PC-3 (cell line): ENCODE measurements around the gene CDH4. TPM values are rescaled to one million over a fixed set of nuclear protein-coding genes. Genes with fewer than 3 reads are reported as not detected.

Experiments used
- ATAC-seq: fragments of 200-7000 bp; cut with Tn5 transposase; 2 replicates; pipeline ENCODE4 v1.9.1; 2020; ENCODE audit warnings: mild to moderate bottlenecking, moderate library complexity
- BruUV-seq: library from RNA; stranded (reverse); fragments of 400-500 nt; replicated peaks from 2 replicates; lab custom pipeline; 2021; lab: Mats Ljungman, UMichigan
- CTCF ChIA-PET: fragments of 300-600 bp; sonication (Branson Sonifier 250); formaldehyde crosslinking; loops from one replicate; lab custom pipeline; 2022; ENCODE audit warnings: antibody characterized with exemption; lab: Charles Lee
- POLR2A ChIA-PET: fragments of 300-600 bp; sonication (Branson Sonifier 250); formaldehyde crosslinking; loops from one replicate; lab custom pipeline; 2022; ENCODE audit warnings: antibody characterized with exemption; ENCODE audit not compliant: unreplicated experiment; lab: Charles Lee
- DNase-seq: peaks from one replicate; pipeline ENCODE4 v3.0.0-alpha.2; 2015
- H2AFZ ChIP-seq: fragments of 300-600 bp; sonication (generic); 2 replicates; pipeline ENCODE4 v1.6.0; 2016; ENCODE audit warnings: antibody characterized with exemption, low read length
- H3F3A ChIP-seq: fragments of 300-600 bp; sonication (generic); one replicate; pipeline ENCODE4 v1.6.0; 2017; ENCODE audit warnings: antibody characterized with exemption, low read length, control low read depth, mild to moderate bottlenecking; ENCODE audit not compliant: unreplicated experiment
- H3K27ac ChIP-seq: fragments of 300-600 bp; sonication (generic); 2 replicates; pipeline ENCODE4 v1.5.1; 2016; ENCODE audit warnings: mild to moderate bottlenecking, low read length
- H3K27me3 ChIP-seq: fragments of 300-600 bp; sonication (generic); 2 replicates; pipeline ENCODE4 v1.6.1; 2016; ENCODE audit warnings: low read length, mixed read lengths
- H3K36me3 ChIP-seq: fragments of 300-600 bp; sonication (generic); 2 replicates; pipeline ENCODE4 v1.6.1; 2016; ENCODE audit warnings: low read depth, mixed run types, low read length, mixed read lengths
- H3K4me1 ChIP-seq: fragments of 300-600 bp; sonication (generic); 2 replicates; pipeline ENCODE4 v1.5.1; 2016; ENCODE audit warnings: low read length; ENCODE audit not compliant: insufficient read depth
- H3K4me2 ChIP-seq: fragments of 300-600 bp; sonication (generic); 2 replicates; pipeline ENCODE4 v1.6.0; 2016; ENCODE audit warnings: low read length
- H3K4me3 ChIP-seq: fragments of 300-600 bp; sonication (generic); 2 replicates; pipeline ENCODE4 v1.5.1; 2016; ENCODE audit warnings: mild to moderate bottlenecking, low read length, mixed read lengths
- H3K79me2 ChIP-seq: fragments of 300-600 bp; sonication (generic); 2 replicates; pipeline ENCODE4 v1.6.1; 2017; ENCODE audit warnings: low read length, mixed read lengths
- H3K9ac ChIP-seq: fragments of 300-600 bp; sonication (generic); 2 replicates; pipeline ENCODE4 v1.6.0; 2016; ENCODE audit warnings: mild to moderate bottlenecking, low read length
- H3K9me2 ChIP-seq: fragments of 300-600 bp; sonication (generic); replicated peaks from 2 replicates; pipeline ENCODE4 v1.6.1; 2016; ENCODE audit warnings: mixed run types, low read length, mixed read lengths
- H3K9me3 ChIP-seq: fragments of 300-600 bp; sonication (generic); 2 replicates; pipeline ENCODE4 v1.6.1; 2016; ENCODE audit warnings: low read length, mixed read lengths
- H4K20me1 ChIP-seq: fragments of 300-600 bp; sonication (generic); 2 replicates; pipeline ENCODE4 v1.6.1; 2016; ENCODE audit warnings: low read length, mixed read lengths
- CTCF ChIP-seq: fragments of 300-600 bp; sonication (generic); conservative IDR thresholded peaks from 2 replicates; pipeline ENCODE4 v1.5.1; 2017; ENCODE audit warnings: antibody characterized with exemption, low read depth, mild to moderate bottlenecking, low read length
- EZH2 ChIP-seq: fragments of 300-600 bp; sonication (generic); IDR thresholded peaks from one replicate; pipeline ENCODE4 v1.6.1; 2017; ENCODE audit warnings: antibody characterized with exemption, mild to moderate bottlenecking, low read length; ENCODE audit not compliant: unreplicated experiment
- EZH2phosphoT487 ChIP-seq: fragments of 300-600 bp; sonication (generic); IDR thresholded peaks from 2 replicates; pipeline ENCODE4 v1.6.1; 2018; ENCODE audit warnings: mild to moderate bottlenecking, antibody characterized with exemption, low read length, borderline replicate concordance
- intact Hi-C: fragments of 100-400 bp; cut with micrococcal nuclease; formaldehyde crosslinking; loops from 2 replicates; pipeline ENCODE4 v1.9.0; 2023
- total RNA-seq: library from RNA; depleted of rRNA; stranded (reverse); fragments of >200 nt; gene quantifications from 2 replicates; pipeline ENCODE4 v1.2.3, GENCODE V29; 2014

CDH4 gene
- total RNA-seq, 1 experiment from 2014 or later: not detected

- Histone ChIP-seq H3K4me3 (no peak overlapping the region), H3K36me3 (no peaks in the 10 kb centered on the region), H4K20me1 (no peaks in the 10 kb centered on the region), H3K9me2 (no peaks in the 10 kb centered on the region), H3K9me3 (no peaks in the 10 kb centered on the region), H3K27ac (no peak overlapping the region), H2AFZ (no peak overlapping the region), H3K79me2 (no peaks in the 10 kb centered on the region), H3F3A (no peaks in the 10 kb centered on the region), H3K27me3 (no peaks in the 10 kb centered on the region), H3K4me1 (no peaks in the 10 kb centered on the region), H3K9ac (no peak overlapping the region), H3K4me2 (no peak overlapping the region)
- TF ChIP-seq CTCF: no peak
- no peak for TF ChIP-seq EZH2phosphoT487
- TF ChIP-seq EZH2: no peak
- BruUV-seq: no TSS peak
- CTCF ChIA-PET: no interaction called here
- no peak for DNase-seq
- intact Hi-C loops: no loop called here
- POLR2A ChIA-PET: no interaction called here
- ATAC-seq: no peak
Measured at GRCh38 chr20:61333484-61334108, 81.5 kb downstream of the CDH4 start.

GRCh38 chr20:61340157-61340556 lies 88.1 kb downstream of the CDH4 start:
- Histone ChIP-seq H3K4me1 (no peaks in the 10 kb centered on the region), H3K9me3 (no peaks in the 10 kb centered on the region; the same call in 1 of the 2 replicates), H3K9ac (no peak overlapping the region), H3K4me3 (no peak overlapping the region), H3K9me2 (no peaks in the 10 kb centered on the region), H2AFZ (no peak overlapping the region), H3K27me3 (peaks cover 10% of the 10 kb centered on the region), H3K79me2 (no peaks in the 10 kb centered on the region), H3K27ac (no peak overlapping the region), H4K20me1 (no peaks in the 10 kb centered on the region), H3F3A (no peaks in the 10 kb centered on the region), H3K36me3 (no peaks in the 10 kb centered on the region), H3K4me2 (no peak overlapping the region)
- BruUV-seq: no TSS peak
- CTCF ChIA-PET: no interaction called here
- TF ChIP-seq EZH2phosphoT487: no peak
- TF ChIP-seq EZH2: no peak
- TF ChIP-seq CTCF: no peak
- intact Hi-C loops: no loop called here
- DNase-seq (no peak), ATAC-seq (no peak)
- POLR2A ChIA-PET: no interaction called here

GRCh38 chr20:61341605-61342004 lies 89.5 kb downstream of the CDH4 start:
- H3K4me3 ChIP-seq: no peak overlapping the region
- no peak overlapping the region for H3K4me2 ChIP-seq
- no peak overlapping the region for H2AFZ ChIP-seq
- ChIA-PET POLR2A (no interaction called here), CTCF (no interaction called here)
- H3K36me3 ChIP-seq: no peaks in the 10 kb centered on the region
- no peaks in the 10 kb centered on the region; the same call in 1 of the 2 replicates for H3K9me3 ChIP-seq
- H3K9ac ChIP-seq: no peak overlapping the region
- no peaks in the 10 kb centered on the region for H3K4me1 ChIP-seq
- no peaks in the 10 kb centered on the region for H3K79me2 ChIP-seq
- H3K27ac ChIP-seq: no peak overlapping the region
- no TSS peak for BruUV-seq
- H4K20me1 ChIP-seq: no peaks in the 10 kb centered on the region
- peaks cover 19% of the 10 kb centered on the region for H3K27me3 ChIP-seq
- no peak for DNase-seq
- H3K9me2 ChIP-seq: no peaks in the 10 kb centered on the region
- TF ChIP-seq EZH2 (no peak), CTCF (no peak), EZH2phosphoT487 (no peak)
- H3F3A ChIP-seq: no peaks in the 10 kb centered on the region
- intact Hi-C loops: no loop called here
- no peak for ATAC-seq
